K562 (cell line): ENCODE measurements around the gene VEGFA. TPM values are rescaled to one million over a fixed set of nuclear protein-coding genes. Genes with fewer than 3 reads are reported as not detected.
A peak's percentile ranks its signal among the peaks of the same experiment; 100 is the strongest.

Experiments used
- CSDE1 ChIP-seq, 2 experiments: fragments of 450-650 bp; IDR thresholded peaks; 2 replicates each; pipeline ENCODE4 v1.6.1; 2016; ENCODE audit warnings: mild to moderate bottlenecking in 1 of 2
- HNRNPUL1 ChIP-seq: fragments of 200-400 bp; formaldehyde crosslinking; IDR thresholded peaks from 2 replicates; pipeline ENCODE4 v1.6.1; 2017; ENCODE audit warnings: low read length
- KAT2B ChIP-seq: IDR thresholded peaks from one replicate; pipeline ENCODE4 v1.6.1; 2012; ENCODE audit warnings: low read depth, mild to moderate bottlenecking, control low read depth, inconsistent platforms, low read length, moderate library complexity
- MAFK ChIP-seq: IDR thresholded peaks from 2 replicates; pipeline ENCODE4 v1.6.1; 2011; ENCODE audit warnings: low read length, improper control_type of control experiment
- RAD21 ChIP-seq, 2 experiments: fragments of 250-450 bp in 1 of 2; fragments of 450-650 bp in 1 of 2; sonication (Bioruptor Pico) in 1 of 2; formaldehyde crosslinking in 1 of 2; IDR thresholded peaks in 1 of 2; conservative IDR thresholded peaks in 1 of 2; 2 replicates each; pipeline versions ENCODE4 v1.4.0 to v1.8.0; 2020 to 2022; ENCODE audit warnings: mild to moderate bottlenecking in 2 of 2, moderate library complexity in 1 of 2
- RAD51 ChIP-seq: fragments of 450-650 bp; IDR thresholded peaks from 2 replicates; pipeline ENCODE4 v1.7.1; 2016; ENCODE audit warnings: low read depth, mild to moderate bottlenecking, borderline replicate concordance
- RBM17 ChIP-seq: fragments of 200-400 bp; formaldehyde crosslinking; IDR thresholded peaks from 2 replicates; pipeline ENCODE4 v1.6.1; 2017; ENCODE audit warnings: low read depth, mild to moderate bottlenecking, low read length, borderline replicate concordance
- RBM25 ChIP-seq: fragments of 200-400 bp; formaldehyde crosslinking; IDR thresholded peaks from 2 replicates; pipeline ENCODE4 v1.6.1; 2018; ENCODE audit warnings: low read length, low read depth, moderate library complexity; ENCODE audit not compliant: severe bottlenecking
- ZNF444 ChIP-seq: fragments of 250-450 bp; sonication (Bioruptor Pico); IDR thresholded peaks from 2 replicates; pipeline ENCODE4 v1.4.0; 2020; ENCODE audit warnings: mild to moderate bottlenecking, moderate library complexity
- ZNF507 ChIP-seq: conservative IDR thresholded peaks from 2 replicates; pipeline ENCODE4 v1.6.1; 2017; ENCODE audit warnings: missing genetic modification characterization, missing compliant biosample characterization
- polyA plus RNA-seq, 8 experiments: library from polyadenylated mRNA; depleted of rRNA in 4 of 8; stranded (reverse) in 5 of 8; unstranded in 3 of 8; fragments of >200 nt; fragmentation: Nextera tagmentation in 2 of 8; fragmentation: Illumina TruSeq in 1 of 8; extraction: Ambion mirVana in 2 of 8; extraction: Trizol in 1 of 8; gene quantifications; 2 replicates each; pipeline versions ENCODE4 v1.2.1 to v1.2.3, GENCODE V29; 2011 to 2014; ENCODE audit warnings: inconsistent platforms in 1 of 8, missing spikeins in 1 of 8
- total RNA-seq, 7 experiments: library from RNA; depleted of rRNA in 6 of 7; stranded (reverse); fragments of >200 nt in 6 of 7; fragmentation: Illumina TruSeq in 2 of 7; extraction: Trizol in 2 of 7; gene quantifications; 2 replicates each; pipeline versions ENCODE4 v1.2.1 to v1.2.3, GENCODE V29; 2011 to 2021; ENCODE audit warnings: low replicate concordance in 1 of 7
- TF ChIP-seq, protein P1 (sequence below): fragments of 450-650 bp; IDR thresholded peaks from 2 replicates; pipeline ENCODE4 v1.6.1; 2018; ENCODE audit warnings: mild to moderate bottlenecking, low read depth; ENCODE audit not compliant: partially characterized antibody
- TF ChIP-seq, protein P2 (sequence below): fragments of 450-650 bp; formaldehyde crosslinking; IDR thresholded peaks from 2 replicates; pipeline ENCODE4 v1.4.0; 2022; ENCODE audit warnings: missing genetic modification characterization
- TF ChIP-seq, protein P3 (sequence below), 2 experiments: fragments of 450-650 bp in 1 of 2; sonication (generic) in 1 of 2; formaldehyde crosslinking; conservative IDR thresholded peaks; 2 replicates each; pipeline versions ENCODE4 v1.4.0 to v1.8.1; 2020 to 2022; ENCODE audit warnings: mild to moderate bottlenecking in 1 of 2, missing genetic modification reagents in 1 of 2
- TF ChIP-seq, protein P4 (sequence below): sonication (generic); formaldehyde crosslinking; IDR thresholded peaks from 2 replicates; pipeline ENCODE4 v1.8.0; 2023; ENCODE audit warnings: missing genetic modification reagents, mild to moderate bottlenecking, borderline replicate concordance
- TF ChIP-seq, protein P5 (sequence below): fragments of 450-650 bp; IDR thresholded peaks from 2 replicates; pipeline ENCODE4 v1.6.1; 2016; ENCODE audit warnings: missing biosample characterization, missing genetic modification characterization
- TF ChIP-seq, protein P6 (sequence below): fragments of 250-450 bp; sonication (Bioruptor Pico); IDR thresholded peaks from 2 replicates; pipeline ENCODE4 v1.9.0; 2021; ENCODE audit warnings: mild to moderate bottlenecking

The VEGFA gene
- total and polyA plus RNA-seq, 9 of the 15 experiments (the other 6 are each of a cell fraction or from before 2014, with no cell fraction given): 14.0 to 271 (median 124) TPM

DNA sequence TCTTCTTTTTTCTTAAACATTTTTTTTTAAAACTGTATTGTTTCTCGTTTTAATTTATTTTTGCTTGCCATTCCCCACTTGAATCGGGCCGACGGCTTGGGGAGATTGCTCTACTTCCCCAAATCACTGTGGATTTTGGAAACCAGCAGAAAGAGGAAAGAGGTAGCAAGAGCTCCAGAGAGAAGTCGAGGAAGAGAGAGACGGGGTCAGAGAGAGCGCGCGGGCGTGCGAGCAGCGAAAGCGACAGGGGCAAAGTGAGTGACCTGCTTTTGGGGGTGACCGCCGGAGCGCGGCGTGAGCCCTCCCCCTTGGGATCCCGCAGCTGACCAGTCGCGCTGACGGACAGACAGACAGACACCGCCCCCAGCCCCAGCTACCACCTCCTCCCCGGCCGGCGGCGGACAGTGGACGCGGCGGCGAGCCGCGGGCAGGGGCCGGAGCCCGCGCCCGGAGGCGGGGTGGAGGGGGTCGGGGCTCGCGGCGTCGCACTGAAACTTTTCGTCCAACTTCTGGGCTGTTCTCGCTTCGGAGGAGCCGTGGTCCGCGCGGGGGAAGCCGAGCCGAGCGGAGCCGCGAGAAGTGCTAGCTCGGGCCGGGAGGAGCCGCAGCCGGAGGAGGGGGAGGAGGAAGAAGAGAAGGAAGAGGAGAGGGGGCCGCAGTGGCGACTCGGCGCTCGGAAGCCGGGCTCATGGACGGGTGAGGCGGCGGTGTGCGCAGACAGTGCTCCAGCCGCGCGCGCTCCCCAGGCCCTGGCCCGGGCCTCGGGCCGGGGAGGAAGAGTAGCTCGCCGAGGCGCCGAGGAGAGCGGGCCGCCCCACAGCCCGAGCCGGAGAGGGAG is 580 bp downstream of the VEGFA start (continued):
- TF ChIP-seq, protein P1, sequence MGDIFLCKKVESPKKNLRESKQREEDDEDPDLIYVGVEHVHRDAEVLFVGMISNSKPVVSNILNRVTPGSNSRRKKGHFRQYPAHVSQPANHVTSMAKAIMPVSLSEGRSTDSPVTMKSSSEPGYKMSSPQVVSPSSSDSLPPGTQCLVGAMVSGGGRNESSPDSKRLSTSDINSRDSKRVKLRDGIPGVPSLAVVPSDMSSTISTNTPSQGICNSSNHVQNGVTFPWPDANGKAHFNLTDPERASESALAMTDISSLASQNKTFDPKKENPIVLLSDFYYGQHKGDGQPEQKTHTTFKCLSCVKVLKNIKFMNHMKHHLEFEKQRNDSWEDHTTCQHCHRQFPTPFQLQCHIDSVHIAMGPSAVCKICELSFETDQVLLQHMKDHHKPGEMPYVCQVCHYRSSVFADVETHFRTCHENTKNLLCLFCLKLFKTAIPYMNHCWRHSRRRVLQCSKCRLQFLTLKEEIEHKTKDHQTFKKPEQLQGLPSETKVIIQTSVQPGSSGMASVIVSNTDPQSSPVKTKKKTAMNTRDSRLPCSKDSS: no peak
- TF ChIP-seq, protein P2, sequence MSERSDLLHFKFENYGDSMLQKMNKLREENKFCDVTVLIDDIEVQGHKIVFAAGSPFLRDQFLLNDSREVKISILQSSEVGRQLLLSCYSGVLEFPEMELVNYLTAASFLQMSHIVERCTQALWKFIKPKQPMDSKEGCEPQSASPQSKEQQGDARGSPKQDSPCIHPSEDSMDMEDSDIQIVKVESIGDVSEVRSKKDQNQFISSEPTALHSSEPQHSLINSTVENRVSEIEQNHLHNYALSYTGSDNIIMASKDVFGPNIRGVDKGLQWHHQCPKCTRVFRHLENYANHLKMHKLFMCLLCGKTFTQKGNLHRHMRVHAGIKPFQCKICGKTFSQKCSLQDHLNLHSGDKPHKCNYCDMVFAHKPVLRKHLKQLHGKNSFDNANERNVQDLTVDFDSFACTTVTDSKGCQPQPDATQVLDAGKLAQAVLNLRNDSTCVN: 0 out of 2 replicates have a peak, but pooled peaks have one; percentile 80
- no peak for TF ChIP-seq RBM17
- no peak for TF ChIP-seq HNRNPUL1
- TF ChIP-seq RBM25: no peak
- TF ChIP-seq ZNF444 (CRISPR knock-in tag): no peak
- TF ChIP-seq, protein P3, sequence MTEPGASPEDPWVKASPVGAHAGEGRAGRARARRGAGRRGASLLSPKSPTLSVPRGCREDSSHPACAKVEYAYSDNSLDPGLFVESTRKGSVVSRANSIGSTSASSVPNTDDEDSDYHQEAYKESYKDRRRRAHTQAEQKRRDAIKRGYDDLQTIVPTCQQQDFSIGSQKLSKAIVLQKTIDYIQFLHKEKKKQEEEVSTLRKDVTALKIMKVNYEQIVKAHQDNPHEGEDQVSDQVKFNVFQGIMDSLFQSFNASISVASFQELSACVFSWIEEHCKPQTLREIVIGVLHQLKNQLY (CRISPR knock-in tag; conservative IDR thresholded peaks at IDR 0.05): no peak
- no peak for TF ChIP-seq ZNF507 (tag)
- TF ChIP-seq KAT2B: no peak
- peak in 1 of 2 experiments; percentile 26; a peak in 1 of 4 replicates for TF ChIP-seq CSDE1 (IDR thresholded peaks at IDR 0.05)
- TF ChIP-seq, protein P4, sequence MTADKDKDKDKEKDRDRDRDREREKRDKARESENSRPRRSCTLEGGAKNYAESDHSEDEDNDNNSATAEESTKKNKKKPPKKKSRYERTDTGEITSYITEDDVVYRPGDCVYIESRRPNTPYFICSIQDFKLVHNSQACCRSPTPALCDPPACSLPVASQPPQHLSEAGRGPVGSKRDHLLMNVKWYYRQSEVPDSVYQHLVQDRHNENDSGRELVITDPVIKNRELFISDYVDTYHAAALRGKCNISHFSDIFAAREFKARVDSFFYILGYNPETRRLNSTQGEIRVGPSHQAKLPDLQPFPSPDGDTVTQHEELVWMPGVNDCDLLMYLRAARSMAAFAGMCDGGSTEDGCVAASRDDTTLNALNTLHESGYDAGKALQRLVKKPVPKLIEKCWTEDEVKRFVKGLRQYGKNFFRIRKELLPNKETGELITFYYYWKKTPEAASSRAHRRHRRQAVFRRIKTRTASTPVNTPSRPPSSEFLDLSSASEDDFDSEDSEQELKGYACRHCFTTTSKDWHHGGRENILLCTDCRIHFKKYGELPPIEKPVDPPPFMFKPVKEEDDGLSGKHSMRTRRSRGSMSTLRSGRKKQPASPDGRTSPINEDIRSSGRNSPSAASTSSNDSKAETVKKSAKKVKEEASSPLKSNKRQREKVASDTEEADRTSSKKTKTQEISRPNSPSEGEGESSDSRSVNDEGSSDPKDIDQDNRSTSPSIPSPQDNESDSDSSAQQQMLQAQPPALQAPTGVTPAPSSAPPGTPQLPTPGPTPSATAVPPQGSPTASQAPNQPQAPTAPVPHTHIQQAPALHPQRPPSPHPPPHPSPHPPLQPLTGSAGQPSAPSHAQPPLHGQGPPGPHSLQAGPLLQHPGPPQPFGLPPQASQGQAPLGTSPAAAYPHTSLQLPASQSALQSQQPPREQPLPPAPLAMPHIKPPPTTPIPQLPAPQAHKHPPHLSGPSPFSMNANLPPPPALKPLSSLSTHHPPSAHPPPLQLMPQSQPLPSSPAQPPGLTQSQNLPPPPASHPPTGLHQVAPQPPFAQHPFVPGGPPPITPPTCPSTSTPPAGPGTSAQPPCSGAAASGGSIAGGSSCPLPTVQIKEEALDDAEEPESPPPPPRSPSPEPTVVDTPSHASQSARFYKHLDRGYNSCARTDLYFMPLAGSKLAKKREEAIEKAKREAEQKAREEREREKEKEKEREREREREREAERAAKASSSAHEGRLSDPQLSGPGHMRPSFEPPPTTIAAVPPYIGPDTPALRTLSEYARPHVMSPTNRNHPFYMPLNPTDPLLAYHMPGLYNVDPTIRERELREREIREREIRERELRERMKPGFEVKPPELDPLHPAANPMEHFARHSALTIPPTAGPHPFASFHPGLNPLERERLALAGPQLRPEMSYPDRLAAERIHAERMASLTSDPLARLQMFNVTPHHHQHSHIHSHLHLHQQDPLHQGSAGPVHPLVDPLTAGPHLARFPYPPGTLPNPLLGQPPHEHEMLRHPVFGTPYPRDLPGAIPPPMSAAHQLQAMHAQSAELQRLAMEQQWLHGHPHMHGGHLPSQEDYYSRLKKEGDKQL: 0 out of 2 replicates have a peak, but pooled peaks have one; percentile 86
- no peak for TF ChIP-seq RAD51
- TF ChIP-seq, protein P5, sequence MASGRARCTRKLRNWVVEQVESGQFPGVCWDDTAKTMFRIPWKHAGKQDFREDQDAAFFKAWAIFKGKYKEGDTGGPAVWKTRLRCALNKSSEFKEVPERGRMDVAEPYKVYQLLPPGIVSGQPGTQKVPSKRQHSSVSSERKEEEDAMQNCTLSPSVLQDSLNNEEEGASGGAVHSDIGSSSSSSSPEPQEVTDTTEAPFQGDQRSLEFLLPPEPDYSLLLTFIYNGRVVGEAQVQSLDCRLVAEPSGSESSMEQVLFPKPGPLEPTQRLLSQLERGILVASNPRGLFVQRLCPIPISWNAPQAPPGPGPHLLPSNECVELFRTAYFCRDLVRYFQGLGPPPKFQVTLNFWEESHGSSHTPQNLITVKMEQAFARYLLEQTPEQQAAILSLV: no peak
- TF ChIP-seq, protein P6, sequence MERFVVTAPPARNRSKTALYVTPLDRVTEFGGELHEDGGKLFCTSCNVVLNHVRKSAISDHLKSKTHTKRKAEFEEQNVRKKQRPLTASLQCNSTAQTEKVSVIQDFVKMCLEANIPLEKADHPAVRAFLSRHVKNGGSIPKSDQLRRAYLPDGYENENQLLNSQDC (CRISPR knock-in tag): no peak
- TF ChIP-seq RAD21 (CRISPR knock-in tag; conservative IDR thresholded peaks at IDR 0.05 in 1 of 2, IDR thresholded peaks at IDR 0.05 in 1 of 2): no peak
- TF ChIP-seq MAFK: no peak
